Body of pancreas (tissue), 4 donors: ENCODE measurements around the gene LPAR1.

ENCODE experiments used
- CTCF ChIP-seq, 7 experiments: fragments of 450-650 bp in 4 of 7; fragments of 200-600 bp in 3 of 7; sonication (generic) in 3 of 7; IDR thresholded peaks; one replicate each; pipeline ENCODE4 v1.5.1; 2016 to 2019; ENCODE audit warnings: antibody characterized with exemption in 7 of 7
- POLR2A ChIP-seq, 3 donors: fragments of 450-650 bp; IDR thresholded peaks; one replicate each; pipeline ENCODE4 v1.6.1; 2016; ENCODE audit warnings: antibody characterized with exemption in 3 of 3, mild to moderate bottlenecking in 2 of 3

- TF ChIP-seq CTCF (IDR thresholded peaks at IDR 0.05) (no peak), POLR2A (IDR thresholded peaks at IDR 0.05) (no peak)
Observed at GRCh38 chr9:111065414-111065813, 27.1 kb upstream of the LPAR1 start.
